Keratinocyte (primary cell): ENCODE measurements around the gene DYRK2.

Source experiments
- CTCF ChIP-seq, 3 experiments: IDR thresholded peaks in 1 of 3; conservative IDR thresholded peaks in 1 of 3; optimal IDR thresholded peaks in 1 of 3; 2 replicates in 2 of 3; 3 replicates in 1 of 3; pipeline versions ENCODE3 to v1.5.1; 2011; ENCODE audit warnings: low read length in 3 of 3, mild to moderate bottlenecking in 3 of 3, moderate library complexity in 2 of 3, control low read depth in 1 of 3, inconsistent platforms in 1 of 3; ENCODE audit not compliant: insufficient read depth in 2 of 3; ENCODE audit errors: extremely low read depth in 1 of 3
- EZH2 ChIP-seq: IDR thresholded peaks from one replicate; pipeline ENCODE4 v1.6.1; 2012; ENCODE audit warnings: inconsistent platforms, mild to moderate bottlenecking, low read length, moderate library complexity

- TF ChIP-seq EZH2 (no peak), CTCF (optimal IDR thresholded peaks at IDR 0.05 in 1 of 3, IDR thresholded peaks at IDR 0.05 in 1 of 3, conservative IDR thresholded peaks at IDR 0.05 in 1 of 3; ENCODE audit: extremely low read depth in 1 of 3, insufficient read depth in 2 of 3, low read length in 3 of 3) (no peak)
Measured at GRCh38 chr12:67661311-67662021, 12.9 kb downstream of the DYRK2 start.
